Testis (tissue), 2 donors: ENCODE data around the gene BCL2L1.

Experiments
- CTCF ChIP-seq, 3 experiments: fragments of 450-650 bp in 2 of 3; fragments of 200-600 bp in 1 of 3; sonication (generic) in 1 of 3; IDR thresholded peaks; one replicate each; pipeline ENCODE4 v1.5.1; 2016 to 2019; ENCODE audit warnings: antibody characterized with exemption in 3 of 3, mild to moderate bottlenecking in 2 of 3, moderate library complexity in 1 of 3
- POLR2A ChIP-seq: fragments of 450-650 bp; IDR thresholded peaks from one replicate; pipeline ENCODE4 v1.6.1; 2017; ENCODE audit warnings: antibody characterized with exemption, mild to moderate bottlenecking, moderate library complexity

DNA sequence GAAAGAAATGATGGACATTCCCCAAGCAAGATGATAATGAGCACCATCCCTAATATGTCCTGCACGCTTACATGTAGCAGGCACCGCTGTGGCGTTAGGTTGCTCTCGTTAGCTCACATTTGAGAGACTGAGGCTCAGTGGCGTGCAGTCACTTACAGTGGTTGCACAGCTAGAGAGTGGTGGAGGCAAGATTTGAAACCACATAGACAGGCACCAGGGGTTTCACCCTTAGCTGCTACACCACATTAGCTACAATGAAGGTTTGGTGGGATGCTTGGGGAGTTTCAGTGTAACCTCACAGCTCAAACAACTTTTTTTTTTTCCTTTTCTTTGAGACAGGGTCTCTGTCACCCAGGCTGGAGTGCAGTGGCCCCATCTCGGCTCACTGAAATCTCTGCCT, 81.3 kb downstream of the BCL2L1 start:
- TF ChIP-seq CTCF (IDR thresholded peaks at IDR 0.05) (no peak), POLR2A (no peak)
